Measurements from ENCODE around the gene CLCN7. TPM values are rescaled to one million over a fixed set of nuclear protein-coding genes. Genes with fewer than 3 reads are reported as not detected.

Gene CLCN7
- total RNA-seq, 2 donors from 2014 or later = 51.9 to 108 TPM

DNA sequence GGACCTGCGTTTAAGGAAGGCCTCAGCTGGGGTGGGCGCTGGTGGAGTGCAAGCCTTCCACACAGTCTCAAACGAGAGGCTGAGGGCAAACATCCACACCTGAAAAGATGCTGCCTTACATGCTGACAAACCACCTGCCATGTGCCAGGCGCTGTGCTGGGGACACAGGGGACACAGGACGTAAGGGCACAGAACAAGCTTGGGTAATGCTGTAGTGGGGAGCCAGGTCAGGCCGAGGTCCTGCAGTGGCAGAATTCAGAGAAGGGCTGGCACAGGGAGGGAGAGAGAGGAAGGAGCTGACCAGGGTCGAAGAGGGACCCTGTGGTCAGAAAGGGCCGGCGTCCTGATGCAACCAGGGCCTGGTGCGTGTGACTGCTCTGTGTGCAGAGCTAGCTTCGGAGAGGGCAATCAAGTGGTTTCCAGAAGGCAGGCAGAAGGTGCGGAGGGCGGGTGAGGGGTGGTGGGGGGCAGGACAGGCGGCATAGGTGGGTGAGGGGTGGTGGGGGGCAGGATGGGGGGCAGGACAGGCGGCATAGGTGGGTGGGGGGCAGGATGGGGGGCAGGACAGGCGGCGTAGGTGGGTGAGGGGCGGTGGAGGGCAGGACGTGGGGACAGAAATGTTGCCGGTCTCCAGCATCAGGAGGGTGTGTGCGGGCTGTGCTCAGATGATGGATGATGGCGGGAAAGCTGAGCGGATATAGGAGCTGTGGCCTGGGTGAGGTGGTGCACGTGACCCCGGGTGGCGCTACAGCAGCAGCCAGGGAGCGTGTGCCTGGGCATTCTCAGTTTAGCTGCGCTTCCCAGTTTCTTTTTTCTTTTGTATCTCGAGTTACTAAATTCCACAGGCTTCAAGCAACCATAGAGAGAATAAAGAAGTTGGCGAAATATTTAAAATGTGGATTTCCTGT, 37.1 kb upstream of the CLCN7 start:
- no peak overlapping the region for H3K27ac ChIP-seq
- DNase-seq (ENCODE audit: low spot score) = no peak
- H3K36me3 ChIP-seq = no peaks in the 10 kb centered on the region
- intact Hi-C loops (cut with DNase I) = no loop called here
- H3K9me3 ChIP-seq = no peaks in the 10 kb centered on the region
- no peaks in the 10 kb centered on the region for H3K27me3 ChIP-seq (replicated peaks; ENCODE audit: insufficient read depth)
- TF ChIP-seq, protein P1, sequence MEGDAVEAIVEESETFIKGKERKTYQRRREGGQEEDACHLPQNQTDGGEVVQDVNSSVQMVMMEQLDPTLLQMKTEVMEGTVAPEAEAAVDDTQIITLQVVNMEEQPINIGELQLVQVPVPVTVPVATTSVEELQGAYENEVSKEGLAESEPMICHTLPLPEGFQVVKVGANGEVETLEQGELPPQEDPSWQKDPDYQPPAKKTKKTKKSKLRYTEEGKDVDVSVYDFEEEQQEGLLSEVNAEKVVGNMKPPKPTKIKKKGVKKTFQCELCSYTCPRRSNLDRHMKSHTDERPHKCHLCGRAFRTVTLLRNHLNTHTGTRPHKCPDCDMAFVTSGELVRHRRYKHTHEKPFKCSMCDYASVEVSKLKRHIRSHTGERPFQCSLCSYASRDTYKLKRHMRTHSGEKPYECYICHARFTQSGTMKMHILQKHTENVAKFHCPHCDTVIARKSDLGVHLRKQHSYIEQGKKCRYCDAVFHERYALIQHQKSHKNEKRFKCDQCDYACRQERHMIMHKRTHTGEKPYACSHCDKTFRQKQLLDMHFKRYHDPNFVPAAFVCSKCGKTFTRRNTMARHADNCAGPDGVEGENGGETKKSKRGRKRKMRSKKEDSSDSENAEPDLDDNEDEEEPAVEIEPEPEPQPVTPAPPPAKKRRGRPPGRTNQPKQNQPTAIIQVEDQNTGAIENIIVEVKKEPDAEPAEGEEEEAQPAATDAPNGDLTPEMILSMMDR (IDR thresholded peaks at IDR 0.05) = no peak
- TF ChIP-seq POLR2AphosphoS5 (IDR thresholded peaks at IDR 0.05) (no peak), POLR2A (IDR thresholded peaks at IDR 0.05) (no peak)
- H3K4me1 ChIP-seq (replicated peaks) = no peaks in the 10 kb centered on the region
- 82% methylated on average over 30 of the region's 30 CpGs for WGBS
- no peak overlapping the region for H3K4me3 ChIP-seq

DNA sequence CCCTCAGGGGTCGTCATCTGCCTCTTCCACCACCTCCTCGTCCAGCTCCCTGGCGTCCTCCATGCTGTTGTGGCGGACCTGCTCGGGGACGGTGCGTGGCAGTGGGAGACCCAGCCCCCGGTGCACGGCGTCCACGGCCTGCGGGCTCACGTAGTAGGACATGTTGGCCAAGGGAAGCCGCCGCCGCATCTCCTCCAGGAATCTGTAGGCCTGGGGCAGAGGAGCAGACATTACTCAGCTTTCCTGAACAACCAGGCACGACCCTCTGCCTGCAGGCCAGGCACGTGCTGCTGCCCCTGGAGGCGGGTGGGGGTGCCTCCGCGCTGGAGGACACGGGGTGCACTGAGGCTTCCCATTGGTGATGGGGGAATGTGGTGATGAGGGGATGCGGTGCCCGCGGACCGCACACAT, 36.1 kb upstream of the CLCN7 start:
- intact Hi-C loops (cut with DNase I) = no loop called here
- H3K4me3 ChIP-seq = no peak overlapping the region

DNA sequence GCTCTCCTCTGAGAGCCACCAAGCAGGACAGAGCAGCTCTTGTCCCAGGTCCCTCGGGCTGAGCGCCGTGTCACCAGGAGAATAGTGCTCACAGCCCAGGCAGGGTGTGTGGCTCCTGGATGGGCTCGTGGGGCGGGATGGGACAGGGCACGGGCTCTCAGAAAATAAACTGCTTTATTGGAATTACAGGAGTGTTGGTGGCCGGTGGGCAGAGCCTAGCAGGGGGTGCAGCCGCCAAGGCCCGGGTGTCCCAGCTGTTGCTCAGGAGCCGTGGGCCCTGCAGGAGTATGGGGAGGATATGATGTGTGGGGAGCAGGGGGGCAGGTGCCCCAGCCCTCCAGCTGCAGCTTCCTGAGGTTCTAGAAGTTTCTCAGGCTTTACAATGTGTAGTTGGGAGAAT, 35.4 kb upstream of the CLCN7 start:
- intact Hi-C loops (cut with DNase I) = no loop called here
- no peaks in the 10 kb centered on the region for H3K36me3 ChIP-seq
- no peaks in the 10 kb centered on the region for H3K4me1 ChIP-seq (replicated peaks)
- WGBS = 87% methylated on average over 10 of the region's 10 CpGs
- TF ChIP-seq, protein P1 (IDR thresholded peaks at IDR 0.05) = no peak
- TF ChIP-seq POLR2AphosphoS5 (IDR thresholded peaks at IDR 0.05) (no peak), POLR2A (IDR thresholded peaks at IDR 0.05) (no peak)
- no peak overlapping the region for H3K27ac ChIP-seq
- H3K4me3 ChIP-seq = no peak overlapping the region
- no peak for DNase-seq (ENCODE audit: low spot score)
- H3K9me3 ChIP-seq = no peaks in the 10 kb centered on the region
- H3K27me3 ChIP-seq (replicated peaks; ENCODE audit: insufficient read depth) = no peaks in the 10 kb centered on the region

More for the DNA sequence above, 36.1 kb upstream of the CLCN7 start:
- Histone ChIP-seq H3K4me1 (replicated peaks) (no peaks in the 10 kb centered on the region), H3K27me3 (replicated peaks; ENCODE audit: insufficient read depth) (no peaks in the 10 kb centered on the region), H3K36me3 (no peaks in the 10 kb centered on the region), H3K9me3 (no peaks in the 10 kb centered on the region), H3K27ac (no peak overlapping the region)
- TF ChIP-seq POLR2A (IDR thresholded peaks at IDR 0.05) (no peak), POLR2AphosphoS5 (IDR thresholded peaks at IDR 0.05) (no peak)
- TF ChIP-seq, protein P1 (IDR thresholded peaks at IDR 0.05) = no peak
- no peak for DNase-seq (ENCODE audit: low spot score)
- WGBS = 88% methylated on average over 20 of the region's 26 CpGs

DNA sequence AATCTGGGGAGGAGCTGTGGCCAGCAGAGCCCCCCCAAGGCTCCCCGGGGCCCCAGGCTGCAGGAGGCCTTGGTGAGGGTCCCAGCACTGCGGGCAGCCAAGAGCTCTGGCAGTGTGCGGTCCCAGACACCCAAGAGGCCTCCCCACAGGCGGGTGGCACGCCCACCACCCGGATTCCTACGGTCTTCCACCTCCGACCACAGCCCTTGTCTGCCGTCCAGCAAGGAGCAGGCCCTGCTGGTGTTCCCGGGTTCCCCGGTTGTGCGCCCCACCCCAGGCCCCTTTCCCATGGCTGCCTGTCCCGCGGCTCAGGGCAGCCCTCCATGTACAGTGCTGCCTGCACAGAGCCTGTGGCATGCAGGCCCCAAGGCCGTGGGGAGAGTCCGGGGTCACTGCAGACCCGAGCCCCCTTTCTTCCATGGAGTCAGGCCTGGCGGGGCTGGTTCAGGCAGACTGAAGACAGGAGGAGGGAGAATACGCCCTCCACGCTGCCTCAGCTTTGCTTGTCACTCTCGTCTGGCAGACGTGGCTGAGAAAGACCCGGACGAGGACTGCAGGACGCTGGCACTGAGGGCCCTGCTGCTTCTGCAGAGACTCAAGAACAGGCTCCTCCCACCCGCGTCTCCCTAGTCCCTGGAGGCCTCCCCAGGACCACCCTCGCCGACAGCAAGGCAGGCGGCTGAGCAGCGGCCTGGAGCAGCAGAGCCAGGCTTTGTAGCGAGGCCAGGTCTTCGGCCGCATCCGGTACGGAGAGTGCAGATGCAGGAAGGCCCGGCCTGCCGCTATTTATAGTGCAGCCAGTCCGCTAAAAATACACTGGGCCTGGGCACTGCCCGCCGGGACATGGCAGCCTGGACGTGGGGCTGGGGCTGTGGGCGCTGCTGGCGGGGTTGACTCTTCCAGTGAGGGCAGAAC, 34.7 kb upstream of the CLCN7 start:
- TF ChIP-seq POLR2A (IDR thresholded peaks at IDR 0.05) (no peak), POLR2AphosphoS5 (IDR thresholded peaks at IDR 0.05) (no peak)
- TF ChIP-seq, protein P1 (IDR thresholded peaks at IDR 0.05) = no peak
- intact Hi-C loops (cut with DNase I) = no loop called here
- H3K9me3 ChIP-seq = no peaks in the 10 kb centered on the region
- H3K27ac ChIP-seq = no peak overlapping the region
- no peak for DNase-seq (ENCODE audit: low spot score)
- 90% methylated on average over 40 of the region's 44 CpGs for WGBS
- H3K4me1 ChIP-seq (replicated peaks) = no peaks in the 10 kb centered on the region
- H3K27me3 ChIP-seq (replicated peaks; ENCODE audit: insufficient read depth) = no peaks in the 10 kb centered on the region
- no peak overlapping the region for H3K4me3 ChIP-seq
- H3K36me3 ChIP-seq = no peaks in the 10 kb centered on the region

All from prostate gland (tissue), 2 donors.